GM10248 (cell line): ENCODE data around the gene TSPEAR.
"Not testable (repeated sequence)": the region's sequence is repeated elsewhere in the genome, so short reads cannot be mapped to it uniquely, and the experiment has no call there.

ENCODE experiments used
- CTCF ChIA-PET: fragments of 300-600 bp; sonication (Branson Sonifier 250); formaldehyde crosslinking; extraction: SDS; loops from one replicate; lab custom pipeline; 2021; ENCODE audit warnings: antibody characterized with exemption; lab: Yijun Ruan, JAX
- POLR2A ChIA-PET: fragments of 350-650 bp; sonication (Branson Sonifier 250); formaldehyde crosslinking; extraction: SDS; loops from one replicate; lab custom pipeline; 2020; ENCODE audit warnings: antibody characterized with exemption; lab: Yijun Ruan, JAX
- DNase-seq: peaks from one replicate; pipeline ENCODE4 v3.0.0; 2012; ENCODE audit errors: extremely low spot score
- TF ChIP-seq, protein P1 (sequence below): IDR thresholded peaks from 2 replicates; pipeline ENCODE4 v1.5.1; 2012; ENCODE audit warnings: mild to moderate bottlenecking, low read depth; ENCODE audit errors: extremely low read depth, missing control alignments, control extremely low read depth

TSPEAR gene

DNA sequence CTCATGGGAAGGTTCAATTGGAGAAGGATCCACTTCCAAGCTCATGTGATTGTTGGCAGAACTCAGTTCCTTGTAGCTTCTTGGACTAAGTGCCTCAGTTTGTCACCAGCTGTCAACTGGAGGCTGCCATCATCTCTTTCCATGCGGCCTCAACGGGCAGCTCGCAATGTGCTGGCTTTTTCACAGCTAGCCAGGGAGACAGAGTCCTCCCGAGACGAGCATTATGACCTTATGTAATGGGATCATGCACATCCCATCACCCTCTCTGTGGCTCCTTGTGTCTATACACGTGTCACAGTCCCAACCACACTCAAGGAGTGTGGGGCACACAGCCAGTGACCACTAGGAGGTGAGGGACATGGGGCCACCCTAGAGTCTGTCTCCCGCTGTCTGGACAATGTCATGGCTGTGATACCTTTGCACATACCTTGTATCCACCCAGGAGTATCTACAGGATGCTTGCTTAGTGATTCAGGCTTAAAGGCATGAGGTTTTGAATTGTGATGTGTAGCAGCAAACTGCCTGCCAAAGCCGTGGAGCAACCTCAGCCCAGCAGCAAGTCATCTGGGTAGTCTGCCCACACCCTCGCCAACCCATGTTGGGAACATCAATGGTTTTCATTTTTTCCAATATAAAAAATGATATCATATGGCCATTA is 115.2 kb downstream of the TSPEAR start:
- no peak for DNase-seq
- ChIA-PET CTCF (interaction anchor here (0.7 kb wide), 1 partner anchor 12 kb away, joined by 3 read pairs; no protein-coding TSS in a partner anchor), POLR2A (no interaction called here)
- TF ChIP-seq, protein P1, sequence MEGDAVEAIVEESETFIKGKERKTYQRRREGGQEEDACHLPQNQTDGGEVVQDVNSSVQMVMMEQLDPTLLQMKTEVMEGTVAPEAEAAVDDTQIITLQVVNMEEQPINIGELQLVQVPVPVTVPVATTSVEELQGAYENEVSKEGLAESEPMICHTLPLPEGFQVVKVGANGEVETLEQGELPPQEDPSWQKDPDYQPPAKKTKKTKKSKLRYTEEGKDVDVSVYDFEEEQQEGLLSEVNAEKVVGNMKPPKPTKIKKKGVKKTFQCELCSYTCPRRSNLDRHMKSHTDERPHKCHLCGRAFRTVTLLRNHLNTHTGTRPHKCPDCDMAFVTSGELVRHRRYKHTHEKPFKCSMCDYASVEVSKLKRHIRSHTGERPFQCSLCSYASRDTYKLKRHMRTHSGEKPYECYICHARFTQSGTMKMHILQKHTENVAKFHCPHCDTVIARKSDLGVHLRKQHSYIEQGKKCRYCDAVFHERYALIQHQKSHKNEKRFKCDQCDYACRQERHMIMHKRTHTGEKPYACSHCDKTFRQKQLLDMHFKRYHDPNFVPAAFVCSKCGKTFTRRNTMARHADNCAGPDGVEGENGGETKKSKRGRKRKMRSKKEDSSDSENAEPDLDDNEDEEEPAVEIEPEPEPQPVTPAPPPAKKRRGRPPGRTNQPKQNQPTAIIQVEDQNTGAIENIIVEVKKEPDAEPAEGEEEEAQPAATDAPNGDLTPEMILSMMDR = no peak

DNA sequence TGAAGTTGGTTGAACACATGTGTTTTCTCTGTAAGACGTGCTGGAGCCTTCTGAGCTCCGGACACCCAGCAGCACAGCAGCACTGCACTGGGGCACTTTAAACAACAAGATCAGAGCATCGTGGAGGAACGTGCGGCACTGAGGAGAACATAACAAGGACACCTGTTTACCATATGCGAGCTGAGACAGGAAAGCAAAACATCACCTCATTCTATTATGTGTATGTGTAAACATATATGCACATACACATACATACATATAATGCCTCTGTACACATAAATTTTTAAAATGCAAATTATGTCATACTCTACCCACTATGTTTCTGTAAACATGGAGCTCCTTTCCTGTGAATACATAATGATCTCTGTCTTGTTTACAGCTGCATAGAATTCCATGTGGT is 115.8 kb downstream of the TSPEAR start:
- ChIA-PET POLR2A (no interaction called here), CTCF (interaction anchor here (0.7 kb wide), 1 partner anchor 12 kb away, joined by 3 read pairs; no protein-coding TSS in a partner anchor)
- no peak for DNase-seq
- TF ChIP-seq, protein P1 = no peak

- POLR2A ChIA-PET = no interaction called here
- TF ChIP-seq, protein P1 = no peak
- DNase-seq = no peak
- CTCF ChIA-PET = no interaction called here
Observed at GRCh38 chr21:44594406-44594916, 116.9 kb downstream of the TSPEAR start.

DNA sequence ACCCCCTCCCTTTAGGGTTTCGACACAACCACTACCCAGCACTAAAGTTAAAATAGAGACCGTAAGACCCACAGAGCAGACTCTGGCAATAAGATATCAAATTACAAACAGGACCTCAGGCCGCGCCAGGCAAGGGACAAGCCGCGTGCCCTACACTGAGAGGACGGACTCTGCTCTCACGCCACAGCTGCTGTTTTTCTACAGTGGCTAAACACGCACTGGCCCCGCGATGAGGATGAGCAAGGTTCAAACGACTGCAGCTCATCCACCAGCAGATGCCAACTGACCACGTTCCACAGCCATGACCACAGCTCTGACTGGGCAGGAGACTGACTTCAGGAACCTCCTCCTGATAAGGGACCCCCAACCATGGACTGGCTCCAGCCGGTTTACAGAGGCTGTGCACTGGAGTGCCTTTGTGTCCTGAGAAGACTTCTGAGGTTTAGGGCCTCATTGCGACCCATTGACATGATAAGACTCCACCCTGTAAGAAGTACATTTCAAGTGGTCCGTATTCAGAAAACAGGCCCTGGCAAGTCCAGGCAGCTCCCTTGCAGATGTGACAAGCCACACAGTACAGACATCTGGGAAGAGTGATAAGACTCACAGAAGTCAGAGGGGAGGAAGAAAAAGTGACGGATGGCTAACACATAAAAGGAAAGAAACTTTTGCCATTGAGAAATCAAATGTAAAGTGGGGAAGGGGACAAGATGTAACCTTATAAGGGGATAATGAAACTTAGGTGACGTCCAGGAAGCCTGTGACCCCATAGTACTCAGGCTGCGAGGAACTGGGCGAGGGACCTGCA is 117.6 kb downstream of the TSPEAR start:
- no peak for DNase-seq
- POLR2A ChIA-PET = no interaction called here
- TF ChIP-seq, protein P1 = no peak
- CTCF ChIA-PET = no interaction called here

DNA sequence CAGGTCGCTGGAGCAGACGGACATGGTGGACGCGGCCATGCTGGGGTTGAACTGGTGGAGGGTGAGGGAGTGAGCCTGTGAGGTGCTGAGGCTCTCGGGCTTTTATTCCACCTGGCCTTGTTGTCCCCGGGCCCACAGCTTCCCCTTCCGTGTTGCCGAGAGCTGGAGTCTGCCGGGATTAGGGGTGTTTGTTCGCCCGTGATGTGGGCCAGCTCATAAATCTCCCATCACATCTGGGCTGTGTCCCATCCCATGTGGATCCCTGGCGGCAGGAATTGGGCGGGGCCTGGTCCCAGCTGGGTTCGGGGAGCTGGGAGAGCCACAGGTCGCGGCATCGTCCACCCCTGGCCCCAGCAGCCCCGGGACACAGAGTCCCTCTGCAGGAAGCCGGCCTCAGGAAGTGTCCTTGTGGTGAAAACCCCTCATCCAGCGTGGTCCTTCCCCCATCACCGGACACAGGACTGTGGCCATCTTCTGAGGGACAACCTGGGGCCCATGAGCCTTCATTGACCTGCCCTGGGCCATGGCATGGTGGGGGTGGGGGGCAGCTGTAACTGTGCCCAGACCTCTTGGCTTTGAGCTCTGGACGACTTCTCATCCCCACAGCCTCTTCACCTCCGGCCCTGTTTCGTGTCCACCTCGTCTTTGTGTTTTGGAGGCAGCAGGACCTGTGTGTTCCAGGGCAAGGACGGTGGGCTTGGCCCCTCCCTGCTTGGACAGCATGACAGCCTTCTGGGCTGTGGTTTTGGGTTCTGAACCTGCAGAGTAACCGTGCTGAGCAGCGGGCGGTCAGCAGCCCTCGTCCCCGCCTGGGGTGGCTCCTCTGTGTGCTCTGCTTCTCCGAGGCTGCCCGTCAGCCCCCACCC is 118.7 kb downstream of the TSPEAR start, which contains the start of gene KRTAP10-6:
Gene KRTAP10-6, minus strand, starts transcription at position 60 of the 866 bp plus-strand sequence. Its CDS starts 21 bp downstream, at position 39.
- DNase-seq = no peak
- POLR2A ChIA-PET = no interaction called here
- TF ChIP-seq, protein P1 = no peak

GRCh38 chr21:44591801-44592130 is 119.6 kb downstream of the TSPEAR start:
- DNase-seq, POLR2A ChIA-PET, CTCF ChIA-PET: not testable (repeated sequence)

More for the DNA sequence above, 118.7 kb downstream of the TSPEAR start, which contains the start of gene KRTAP10-6:
- CTCF ChIA-PET = no interaction called here

GRCh38 chr21:44590897-44591800 is 120.2 kb downstream of the TSPEAR start:
- POLR2A ChIA-PET, DNase-seq, CTCF ChIA-PET: not testable (repeated sequence)
